DOHH2 (cell line): ENCODE data around the gene SNAP91.

Experiments
- H3F3A ChIP-seq: fragments of 200-600 bp; sonication (generic), shearing (Covaris generic); 2 replicates; pipeline ENCODE4 v1.6.0; 2016; ENCODE audit warnings: antibody characterized with exemption, mild to moderate bottlenecking; ENCODE audit not compliant: control insufficient read depth, insufficient read depth
- H3K27ac ChIP-seq: fragments of 200-600 bp; sonication (generic); 2 replicates; pipeline ENCODE4 v1.5.1; 2014; ENCODE audit warnings: low read depth, mild to moderate bottlenecking, low read length, moderate library complexity
- H3K27me3 ChIP-seq: fragments of 200-600 bp; sonication (generic); 2 replicates; pipeline ENCODE4 v1.6.1; 2014; ENCODE audit warnings: mild to moderate bottlenecking, low read length, mixed read lengths; ENCODE audit not compliant: control insufficient read depth
- H3K36me3 ChIP-seq: fragments of 200-600 bp; sonication (generic); 2 replicates; pipeline ENCODE4 v1.6.1; 2014; ENCODE audit warnings: mild to moderate bottlenecking, low read length, moderate library complexity, mixed read lengths; ENCODE audit not compliant: control insufficient read depth
- H3K4me1 ChIP-seq: fragments of 200-600 bp; sonication (generic); 2 replicates; pipeline ENCODE4 v1.6.1; 2014; ENCODE audit warnings: mild to moderate bottlenecking, low read length, mixed read lengths; ENCODE audit not compliant: control insufficient read depth
- H3K4me2 ChIP-seq: fragments of 200-600 bp; sonication (generic); 2 replicates; pipeline ENCODE4 v1.6.0; 2014; ENCODE audit warnings: mild to moderate bottlenecking, low read length, moderate library complexity
- H3K4me3 ChIP-seq: fragments of 200-600 bp; sonication (generic); 2 replicates; pipeline ENCODE4 v1.5.1; 2014; ENCODE audit warnings: mild to moderate bottlenecking, low read length, mixed read lengths
- H3K79me2 ChIP-seq: fragments of 200-600 bp; sonication (generic); 2 replicates; pipeline ENCODE4 v1.6.1; 2014; ENCODE audit warnings: mild to moderate bottlenecking, low read length, mixed read lengths; ENCODE audit not compliant: control insufficient read depth
- H3K9me2 ChIP-seq: fragments of 200-600 bp; sonication (generic); replicated peaks from 2 replicates; pipeline ENCODE4 v1.6.1; 2014; ENCODE audit warnings: mild to moderate bottlenecking, low read length, mixed read lengths; ENCODE audit not compliant: control insufficient read depth
- H3K9me3 ChIP-seq: fragments of 200-600 bp; sonication (generic); 2 replicates; pipeline ENCODE4 v1.6.1; 2014; ENCODE audit warnings: antibody characterized with exemption, low read length, mixed read lengths; ENCODE audit not compliant: control insufficient read depth, insufficient read depth
- H4K20me1 ChIP-seq: fragments of 200-600 bp; sonication (generic); 2 replicates; pipeline ENCODE4 v1.6.0; 2014; ENCODE audit warnings: low read depth, mild to moderate bottlenecking, antibody characterized with exemption, low read length, moderate library complexity; ENCODE audit not compliant: control insufficient read depth, insufficient read depth
- EZH2phosphoT487 ChIP-seq: fragments of 200-600 bp; sonication (generic); IDR thresholded peaks from 2 replicates; pipeline ENCODE4 v1.6.1; 2017; ENCODE audit warnings: borderline replicate concordance, mild to moderate bottlenecking, antibody characterized with exemption, low read length, moderate library complexity, mixed read lengths
- TF ChIP-seq, protein P1 (sequence below): fragments of 200-600 bp; sonication (generic); IDR thresholded peaks from one replicate; pipeline ENCODE4 v1.5.1; 2014; ENCODE audit warnings: antibody characterized with exemption, mild to moderate bottlenecking, low read depth, low read length; ENCODE audit not compliant: poor library complexity, severe bottlenecking

The SNAP91 gene

DNA sequence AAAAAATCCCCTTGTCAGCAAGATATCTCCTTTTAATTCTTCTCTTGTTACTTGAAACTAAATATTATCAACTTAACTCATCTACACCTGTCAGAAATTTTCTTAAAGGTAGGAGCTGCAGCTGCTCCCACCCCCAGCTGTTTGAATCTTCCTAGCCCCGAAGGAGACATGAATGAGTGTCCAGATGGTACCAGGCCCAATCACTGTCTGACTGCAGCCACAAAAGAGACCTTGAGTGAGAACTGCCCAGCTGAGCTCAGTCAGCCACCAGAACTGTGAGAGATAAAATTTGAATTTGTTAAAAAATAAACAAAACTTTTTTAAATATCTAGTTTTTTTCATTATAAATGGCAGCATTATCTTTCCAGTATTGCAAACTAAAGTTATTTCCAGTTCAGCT, 111.8 kb downstream of the SNAP91 start:
- H3K9me3 ChIP-seq: no peaks in the 10 kb centered on the region
- no peaks in the 10 kb centered on the region for H3K36me3 ChIP-seq
- TF ChIP-seq, protein P1, sequence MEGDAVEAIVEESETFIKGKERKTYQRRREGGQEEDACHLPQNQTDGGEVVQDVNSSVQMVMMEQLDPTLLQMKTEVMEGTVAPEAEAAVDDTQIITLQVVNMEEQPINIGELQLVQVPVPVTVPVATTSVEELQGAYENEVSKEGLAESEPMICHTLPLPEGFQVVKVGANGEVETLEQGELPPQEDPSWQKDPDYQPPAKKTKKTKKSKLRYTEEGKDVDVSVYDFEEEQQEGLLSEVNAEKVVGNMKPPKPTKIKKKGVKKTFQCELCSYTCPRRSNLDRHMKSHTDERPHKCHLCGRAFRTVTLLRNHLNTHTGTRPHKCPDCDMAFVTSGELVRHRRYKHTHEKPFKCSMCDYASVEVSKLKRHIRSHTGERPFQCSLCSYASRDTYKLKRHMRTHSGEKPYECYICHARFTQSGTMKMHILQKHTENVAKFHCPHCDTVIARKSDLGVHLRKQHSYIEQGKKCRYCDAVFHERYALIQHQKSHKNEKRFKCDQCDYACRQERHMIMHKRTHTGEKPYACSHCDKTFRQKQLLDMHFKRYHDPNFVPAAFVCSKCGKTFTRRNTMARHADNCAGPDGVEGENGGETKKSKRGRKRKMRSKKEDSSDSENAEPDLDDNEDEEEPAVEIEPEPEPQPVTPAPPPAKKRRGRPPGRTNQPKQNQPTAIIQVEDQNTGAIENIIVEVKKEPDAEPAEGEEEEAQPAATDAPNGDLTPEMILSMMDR: no peak
- TF ChIP-seq EZH2phosphoT487: no peak
- H3F3A ChIP-seq: no peaks in the 10 kb centered on the region
- no peak overlapping the region for H3K4me2 ChIP-seq
- H3K27ac ChIP-seq: no peak overlapping the region
- no peaks in the 10 kb centered on the region for H3K9me2 ChIP-seq
- H3K4me3 ChIP-seq: no peak overlapping the region
- no peaks in the 10 kb centered on the region for H3K79me2 ChIP-seq
- H3K4me1 ChIP-seq: no peaks in the 10 kb centered on the region
- no peaks in the 10 kb centered on the region for H3K27me3 ChIP-seq
- H4K20me1 ChIP-seq: no peaks in the 10 kb centered on the region

DNA sequence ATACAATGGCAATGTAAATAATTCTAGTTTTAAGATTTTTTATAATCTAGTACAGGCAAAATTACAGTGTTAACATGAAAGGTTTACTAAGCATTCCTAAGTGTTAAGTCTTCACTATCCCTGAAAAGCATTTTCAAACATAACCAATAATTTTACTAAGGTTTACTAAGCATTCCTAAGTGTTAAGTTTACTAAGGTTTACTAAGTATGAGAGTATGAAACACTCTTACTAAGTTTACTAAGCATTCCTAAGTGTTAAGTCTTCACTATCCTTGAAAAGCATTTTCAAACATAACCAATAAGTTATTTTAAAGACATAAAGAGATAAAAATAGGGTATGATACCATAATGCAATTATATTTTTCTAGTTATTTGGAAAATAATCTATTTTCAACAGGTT, 114.0 kb downstream of the SNAP91 start:
- no peaks in the 10 kb centered on the region for H3K27me3 ChIP-seq
- TF ChIP-seq EZH2phosphoT487: no peak
- TF ChIP-seq, protein P1: no peak

DNA sequence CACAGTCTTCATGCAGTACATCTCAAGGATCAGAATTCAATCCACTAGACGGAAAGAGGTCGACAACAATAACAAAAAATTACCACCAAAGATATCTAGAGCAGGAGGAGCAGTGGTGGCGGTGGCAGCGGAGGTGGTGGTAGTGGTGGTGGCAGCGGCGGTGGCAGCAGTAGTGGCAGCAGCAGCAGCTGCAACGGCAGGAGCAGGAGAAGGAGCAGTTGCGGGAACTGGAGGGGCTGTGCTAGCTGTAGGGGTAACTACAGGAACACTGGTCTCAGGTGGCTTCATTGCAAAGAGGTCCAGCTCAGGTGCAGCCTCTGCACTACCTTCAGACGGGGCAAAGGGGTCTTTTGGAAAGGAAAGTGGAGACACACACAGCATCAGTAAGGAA, 115.5 kb downstream of the SNAP91 start:
- Histone ChIP-seq H3K27ac (no peak overlapping the region), H3K4me2 (no peak overlapping the region), H3K4me3 (no peak overlapping the region)

More for the DNA sequence above, 114.0 kb downstream of the SNAP91 start:
- no peaks in the 10 kb centered on the region for H3K36me3 ChIP-seq
- H3K9me2 ChIP-seq: no peaks in the 10 kb centered on the region
- H3K9me3 ChIP-seq: no peaks in the 10 kb centered on the region
- no peak overlapping the region for H3K27ac ChIP-seq
- no peaks in the 10 kb centered on the region for H4K20me1 ChIP-seq
- no peaks in the 10 kb centered on the region for H3F3A ChIP-seq
- H3K4me2 ChIP-seq: no peak overlapping the region
- H3K4me3 ChIP-seq: no peak overlapping the region
- H3K4me1 ChIP-seq: no peaks in the 10 kb centered on the region
- no peaks in the 10 kb centered on the region for H3K79me2 ChIP-seq

More for the DNA sequence above, 115.5 kb downstream of the SNAP91 start:
- Histone ChIP-seq H3K27me3 (no peaks in the 10 kb centered on the region), H3K9me2 (no peaks in the 10 kb centered on the region), H4K20me1 (no peaks in the 10 kb centered on the region), H3K79me2 (no peaks in the 10 kb centered on the region), H3K4me1 (no peaks in the 10 kb centered on the region), H3F3A (no peaks in the 10 kb centered on the region), H3K36me3 (no peaks in the 10 kb centered on the region), H3K9me3 (no peaks in the 10 kb centered on the region)
- TF ChIP-seq, protein P1: no peak
- TF ChIP-seq EZH2phosphoT487: no peak
